Measurements from ENCODE around the gene TMPRSS7.
"Not testable (repeated sequence)": the region's sequence is repeated elsewhere in the genome, so short reads cannot be mapped to it uniquely, and the experiment has no call there.

The TMPRSS7 gene

GRCh38 chr3:112053229-112053628, 18.7 kb downstream of the TMPRSS7 start:
- no peak for DNase-seq (ENCODE audit: low read depth)
- no peak for TF ChIP-seq CTCF (conservative IDR thresholded peaks at IDR 0.05; ENCODE audit: low read depth, low read length)
- no peak overlapping the region for H3K4me3 ChIP-seq (ENCODE audit: low read length)

- TF ChIP-seq CTCF (conservative IDR thresholded peaks at IDR 0.05; ENCODE audit: low read depth, low read length): no peak
- H3K4me3 ChIP-seq (ENCODE audit: low read length): no peak overlapping the region
- no peak for DNase-seq (ENCODE audit: low read depth)
Observed at GRCh38 chr3:112056451-112056929, 22.0 kb downstream of the TMPRSS7 start.

- TF ChIP-seq CTCF (conservative IDR thresholded peaks at IDR 0.05; ENCODE audit: low read depth, low read length): no peak
- no peak overlapping the region for H3K4me3 ChIP-seq (ENCODE audit: low read length)
Observed at GRCh38 chr3:112059497-112059896, 25.0 kb downstream of the TMPRSS7 start.

GRCh38 chr3:112061152-112061551, 26.6 kb downstream of the TMPRSS7 start:
- H3K4me3 ChIP-seq (ENCODE audit: low read length): no peak overlapping the region
- no peak for TF ChIP-seq CTCF (conservative IDR thresholded peaks at IDR 0.05; ENCODE audit: low read depth, low read length)
- peak; percentile 57 for DNase-seq (ENCODE audit: low read depth)

More at GRCh38 chr3:112059497-112059896, 25.0 kb downstream of the TMPRSS7 start:
- no peak for DNase-seq (ENCODE audit: low read depth)

- DNase-seq (ENCODE audit: low read depth); H3K4me3 ChIP-seq (ENCODE audit: low read length): not testable (repeated sequence)
Observed at GRCh38 chr3:112072387-112073060, 38.0 kb downstream of the TMPRSS7 start.

- TF ChIP-seq CTCF (conservative IDR thresholded peaks at IDR 0.05; ENCODE audit: low read depth, low read length): no peak
- DNase-seq (ENCODE audit: low read depth): no peak
- no peak overlapping the region for H3K4me3 ChIP-seq (ENCODE audit: low read length)
Observed at GRCh38 chr3:112074006-112074405, 39.5 kb downstream of the TMPRSS7 start.

- H3K4me3 ChIP-seq (ENCODE audit: low read length): no peak overlapping the region
- no peak for TF ChIP-seq CTCF (conservative IDR thresholded peaks at IDR 0.05; ENCODE audit: low read depth, low read length)
- DNase-seq (ENCODE audit: low read depth): peak; percentile 99
Observed at GRCh38 chr3:112074616-112075497, 40.3 kb downstream of the TMPRSS7 start.
